K562 (cell line): ENCODE data around the gene MMAB. TPM values are rescaled to one million over a fixed set of nuclear protein-coding genes. Genes with fewer than 3 reads are reported as not detected.

ENCODE experiments used
- BCL6 ChIP-seq: fragments of 250-450 bp; sonication (Bioruptor Pico); IDR thresholded peaks from 2 replicates; pipeline ENCODE4 v1.4.0; 2020
- FOXM1 ChIP-seq, 2 experiments: fragments of 450-650 bp in 1 of 2; sonication (generic) in 1 of 2; formaldehyde crosslinking in 1 of 2; IDR thresholded peaks; 2 replicates each; pipeline versions ENCODE4 v1.6.1 to v1.9.0; 2017 to 2022; ENCODE audit warnings: low read depth in 2 of 2, mild to moderate bottlenecking in 2 of 2, missing genetic modification reagents in 1 of 2, moderate library complexity in 1 of 2
- HINFP ChIP-seq: fragments of 450-650 bp; conservative IDR thresholded peaks from 2 replicates; pipeline ENCODE4 v1.6.1; 2016; ENCODE audit warnings: missing genetic modification characterization, low read depth, mild to moderate bottlenecking, control low read depth, missing compliant biosample characterization
- HMG20B ChIP-seq: fragments of 250-450 bp; sonication (Bioruptor Pico); IDR thresholded peaks from 2 replicates; pipeline ENCODE4 v1.5.0; 2021; ENCODE audit warnings: mild to moderate bottlenecking
- IRF1 ChIP-seq: sonication (generic); formaldehyde crosslinking; IDR thresholded peaks from 2 replicates; pipeline ENCODE4 v1.8.0; 2022; ENCODE audit warnings: missing genetic modification reagents, mild to moderate bottlenecking, borderline replicate concordance
- MCM5 ChIP-seq: fragments of 450-650 bp; IDR thresholded peaks from 2 replicates; pipeline ENCODE4 v1.6.1; 2016; ENCODE audit warnings: low read depth
- MTA2 ChIP-seq: fragments of 450-650 bp; IDR thresholded peaks from 2 replicates; pipeline ENCODE4 v1.6.1; 2016; ENCODE audit warnings: low read depth
- POLR2A ChIP-seq: fragments of 450-650 bp; conservative IDR thresholded peaks from 2 replicates; pipeline ENCODE4 v1.6.1; 2016
- POLR2B ChIP-seq: fragments of 450-650 bp; IDR thresholded peaks from 2 replicates; pipeline ENCODE4 v1.6.1; 2018; ENCODE audit warnings: low read depth; ENCODE audit not compliant: partially characterized antibody
- PRDM10 ChIP-seq: fragments of 450-650 bp; IDR thresholded peaks from 2 replicates; pipeline ENCODE4 v1.6.1; 2018; ENCODE audit not compliant: partially characterized antibody
- PRMT5 ChIP-seq: sonication (generic); formaldehyde crosslinking; IDR thresholded peaks from 2 replicates; pipeline ENCODE4 v1.5.0; 2020; ENCODE audit warnings: missing genetic modification reagents
- SIX5 ChIP-seq, 2 experiments: IDR thresholded peaks; 2 replicates each; pipeline ENCODE4 v1.6.1; 2011; ENCODE audit warnings: low read length in 2 of 2, borderline replicate concordance in 1 of 2, low read depth in 1 of 2, mild to moderate bottlenecking in 1 of 2, moderate library complexity in 1 of 2; ENCODE audit not compliant: insufficient read depth in 1 of 2
- ZEB2 ChIP-seq: fragments of 450-650 bp; IDR thresholded peaks from 2 replicates; pipeline ENCODE4 v1.6.1; 2016
- ZNF12 ChIP-seq: sonication (generic); formaldehyde crosslinking; IDR thresholded peaks from 2 replicates; pipeline ENCODE4 v1.4.0; 2020; ENCODE audit warnings: mild to moderate bottlenecking, missing genetic modification reagents
- ZNF263 ChIP-seq: sonication (generic); formaldehyde crosslinking; IDR thresholded peaks from 2 replicates; pipeline ENCODE4 v1.8.0; 2022; ENCODE audit warnings: mild to moderate bottlenecking, missing genetic modification reagents, borderline replicate concordance
- polyA plus RNA-seq, 8 experiments: library from polyadenylated mRNA; depleted of rRNA in 4 of 8; stranded (reverse) in 5 of 8; unstranded in 3 of 8; fragments of >200 nt; fragmentation: Nextera tagmentation in 2 of 8; fragmentation: Illumina TruSeq in 1 of 8; extraction: Ambion mirVana in 2 of 8; extraction: Trizol in 1 of 8; gene quantifications; 2 replicates each; pipeline versions ENCODE4 v1.2.1 to v1.2.3, GENCODE V29; 2011 to 2014; ENCODE audit warnings: inconsistent platforms in 1 of 8, missing spikeins in 1 of 8
- total RNA-seq, 7 experiments: library from RNA; depleted of rRNA in 6 of 7; stranded (reverse); fragments of >200 nt in 6 of 7; fragmentation: Illumina TruSeq in 2 of 7; extraction: Trizol in 2 of 7; gene quantifications; 2 replicates each; pipeline versions ENCODE4 v1.2.1 to v1.2.3, GENCODE V29; 2011 to 2021; ENCODE audit warnings: low replicate concordance in 1 of 7
- TF ChIP-seq, protein P1 (sequence below): fragments of 250-450 bp; sonication (Bioruptor Pico); IDR thresholded peaks from 2 replicates; pipeline ENCODE4 v1.5.1; 2021; ENCODE audit warnings: mild to moderate bottlenecking

Gene MMAB
- total and polyA plus RNA-seq, 9 of the 15 experiments (the other 6 are each of a cell fraction or from before 2014, with no cell fraction given): 9.5 to 76.1 (median 46.2) TPM

- TF ChIP-seq PRDM10 (peak; percentile 58), FOXM1 (IDR thresholded peaks at IDR 0.05; ENCODE audit: low read depth) (no peak), FOXM1 (CRISPR knock-in tag; IDR thresholded peaks at IDR 0.05; ENCODE audit: low read depth) (no peak), HINFP (tag) (no peak), SIX5 (IDR thresholded peaks at IDR 0.05; ENCODE audit: borderline replicate concordance in 1 of 2, insufficient read depth in 1 of 2, low read depth in 1 of 2, low read length in 2 of 2) (no peak), HMG20B (CRISPR knock-in tag) (no peak), POLR2B (peak; percentile 32), ZEB2 (no peak), IRF1 (CRISPR knock-in tag) (no peak), MCM5 (no peak), BCL6 (CRISPR knock-in tag) (no peak), ZNF12 (CRISPR knock-in tag) (no peak), PRMT5 (CRISPR knock-in tag) (no peak), POLR2A (peak; percentile 52), MTA2 (no peak), ZNF263 (peak; percentile 80)
- TF ChIP-seq, protein P1, sequence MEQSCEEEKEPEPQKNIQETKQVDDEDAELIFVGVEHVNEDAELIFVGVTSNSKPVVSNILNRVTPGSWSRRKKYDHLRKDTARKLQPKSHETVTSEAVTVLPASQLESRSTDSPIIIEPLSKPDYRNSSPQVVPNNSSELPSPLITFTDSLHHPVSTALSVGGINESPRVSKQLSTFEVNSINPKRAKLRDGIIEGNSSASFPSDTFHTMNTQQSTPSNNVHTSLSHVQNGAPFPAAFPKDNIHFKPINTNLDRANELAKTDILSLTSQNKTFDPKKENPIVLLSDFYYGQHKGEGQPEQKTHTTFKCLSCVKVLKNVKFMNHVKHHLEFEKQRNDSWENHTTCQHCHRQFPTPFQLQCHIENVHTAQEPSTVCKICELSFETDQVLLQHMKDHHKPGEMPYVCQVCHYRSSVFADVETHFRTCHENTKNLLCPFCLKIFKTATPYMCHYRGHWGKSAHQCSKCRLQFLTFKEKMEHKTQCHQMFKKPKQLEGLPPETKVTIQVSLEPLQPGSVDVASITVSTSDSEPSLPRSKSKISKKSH (CRISPR knock-in tag): no peak
These were observed 24.6 kb upstream of the MMAB start (continued) for GRCh38 chr12:109597795-109598427.
